ENCODE measurements around the gene UTS2R. TPM values are rescaled to one million over a fixed set of nuclear protein-coding genes. Genes with fewer than 3 reads are reported as not detected.
"Not testable (repeated sequence)": the region's sequence is repeated elsewhere in the genome, so short reads cannot be mapped to it uniquely, and the experiment has no call there.

The UTS2R gene
- total RNA-seq, 2 donors from 2014 or later, result 0.18 TPM; not detected in 1

GRCh38 chr17:82377924-82378740 is 6.6 kb downstream of the UTS2R start:
- Mint-ChIP-seq H3K36me3 (no peaks in the 10 kb centered on the region), H3K9me3 (no peaks in the 10 kb centered on the region), H3K27ac (no peak overlapping the region)
- no peak for DNase-seq (ENCODE audit: low spot score in 2 of 2)
- no peak for ATAC-seq

GRCh38 chr17:82378741-82379021 is 7.1 kb downstream of the UTS2R start:
- DNase-seq (ENCODE audit: low spot score in 2 of 2) (no peak), ATAC-seq (no peak)
- H3K27ac Mint-ChIP-seq, result no peak overlapping the region
- no peaks in the 10 kb centered on the region for H3K36me3 Mint-ChIP-seq
- H3K9me3 Mint-ChIP-seq, result no peaks in the 10 kb centered on the region

GRCh38 chr17:82380860-82381702 is 9.5 kb downstream of the UTS2R start:
- ATAC-seq, result peak in 1 of 2 donors; percentile 27
- no peaks in the 10 kb centered on the region for H3K36me3 Mint-ChIP-seq
- H3K9me3 Mint-ChIP-seq, result no peaks in the 10 kb centered on the region
- no peak for DNase-seq (ENCODE audit: low spot score in 2 of 2)
- no peak overlapping the region for H3K27ac Mint-ChIP-seq

GRCh38 chr17:82381703-82382009 is 10.1 kb downstream of the UTS2R start:
- DNase-seq (ENCODE audit: low spot score in 2 of 2); H3K9me3 Mint-ChIP-seq; H3K36me3 Mint-ChIP-seq; H3K27ac Mint-ChIP-seq; ATAC-seq: not testable (repeated sequence)

- H3K27ac Mint-ChIP-seq; DNase-seq (ENCODE audit: low spot score in 2 of 2); ATAC-seq; H3K36me3 Mint-ChIP-seq; H3K9me3 Mint-ChIP-seq: not testable (repeated sequence)
These were observed 10.8 kb downstream of the UTS2R start for GRCh38 chr17:82382220-82382932.

GRCh38 chr17:82382933-82383255 is 11.3 kb downstream of the UTS2R start:
- DNase-seq (ENCODE audit: low spot score in 2 of 2) (no peak), ATAC-seq (no peak)
- H3K36me3 Mint-ChIP-seq, result no peaks in the 10 kb centered on the region
- H3K27ac Mint-ChIP-seq, result no peak overlapping the region
- H3K9me3 Mint-ChIP-seq, result no peaks in the 10 kb centered on the region

- DNase-seq (ENCODE audit: low spot score in 2 of 2) (no peak), ATAC-seq (no peak)
- no peaks in the 10 kb centered on the region for H3K36me3 Mint-ChIP-seq
- no peak overlapping the region for H3K27ac Mint-ChIP-seq
- H3K9me3 Mint-ChIP-seq, result no peaks in the 10 kb centered on the region
These were observed 11.8 kb downstream of the UTS2R start for GRCh38 chr17:82383411-82383810.

GRCh38 chr17:82384051-82384729 is 12.6 kb downstream of the UTS2R start:
- Mint-ChIP-seq H3K9me3 (no peaks in the 10 kb centered on the region), H3K36me3 (no peaks in the 10 kb centered on the region), H3K27ac (no peak overlapping the region)
- DNase-seq (ENCODE audit: low spot score in 2 of 2) (no peak), ATAC-seq (no peak)

- H3K36me3 Mint-ChIP-seq, result no peaks in the 10 kb centered on the region
- DNase-seq (ENCODE audit: low spot score in 2 of 2), result no peak
- no peak for ATAC-seq
- no peaks in the 10 kb centered on the region for H3K9me3 Mint-ChIP-seq
- H3K27ac Mint-ChIP-seq, result no peak overlapping the region
These were observed 13.3 kb downstream of the UTS2R start for GRCh38 chr17:82384730-82385481.

GRCh38 chr17:82385559-82386254 is 14.1 kb downstream of the UTS2R start:
- DNase-seq (ENCODE audit: low spot score in 2 of 2) (no peak), ATAC-seq (no peak)
- Mint-ChIP-seq H3K27ac (no peak overlapping the region), H3K36me3 (no peaks in the 10 kb centered on the region), H3K9me3 (no peaks in the 10 kb centered on the region)

- no peak overlapping the region for H3K27ac Mint-ChIP-seq
- ATAC-seq (no peak), DNase-seq (ENCODE audit: low spot score in 2 of 2) (no peak)
- H3K9me3 Mint-ChIP-seq, result no peaks in the 10 kb centered on the region
- H3K36me3 Mint-ChIP-seq, result no peaks in the 10 kb centered on the region
These were observed 14.8 kb downstream of the UTS2R start for GRCh38 chr17:82386255-82386831.

- H3K27ac Mint-ChIP-seq, result no peak overlapping the region
- no peak for DNase-seq (ENCODE audit: low spot score in 2 of 2)
- ATAC-seq, result no peak
- H3K36me3 Mint-ChIP-seq, result no peaks in the 10 kb centered on the region
- H3K9me3 Mint-ChIP-seq, result no peaks in the 10 kb centered on the region
These were observed 15.5 kb downstream of the UTS2R start for GRCh38 chr17:82386881-82387704.

- Mint-ChIP-seq H3K9me3 (no peaks in the 10 kb centered on the region), H3K36me3 (no peaks in the 10 kb centered on the region), H3K27ac (no peak overlapping the region)
- ATAC-seq, result no peak
- no peak for DNase-seq (ENCODE audit: low spot score in 2 of 2)
These were observed 16.1 kb downstream of the UTS2R start for GRCh38 chr17:82387705-82388106.

- no peak overlapping the region for H3K27ac Mint-ChIP-seq
- ATAC-seq (no peak), DNase-seq (ENCODE audit: low spot score in 2 of 2) (no peak)
These were observed 16.8 kb downstream of the UTS2R start for GRCh38 chr17:82388223-82388921.

More at GRCh38 chr17:82388223-82388921, 16.8 kb downstream of the UTS2R start:
- Mint-ChIP-seq H3K9me3 (no peaks in the 10 kb centered on the region), H3K36me3 (no peaks in the 10 kb centered on the region)

All from activated naive CD4-positive, alpha-beta T cell treated with anti-CD3 and anti-CD28 coated beads, Interleukin-2, amount 50 U/mL, for 72 hours (primary cell).